ES-I3 (cell line): ENCODE measurements around the gene HIPK3.
"Not testable (repeated sequence)": the region's sequence is repeated elsewhere in the genome, so short reads cannot be mapped to it uniquely, and the experiment has no call there.

Experiments used
- H3K36me3 ChIP-seq: 2 replicates; pipeline ENCODE4 v1.6.1; 2013; ENCODE audit warnings: mild to moderate bottlenecking, low read length, control low read depth, moderate library complexity; ENCODE audit not compliant: insufficient read depth
- H3K4me1 ChIP-seq: 2 replicates; pipeline ENCODE4 v1.6.1; 2013; ENCODE audit warnings: mild to moderate bottlenecking, control low read depth, low read length; ENCODE audit not compliant: insufficient read depth
- H3K9ac ChIP-seq: 2 replicates; pipeline ENCODE4 v1.6.1; 2013; ENCODE audit warnings: low read depth, mild to moderate bottlenecking, low read length, moderate library complexity
- H3K9me3 ChIP-seq: 2 replicates; pipeline ENCODE4 v1.6.1; 2013; ENCODE audit warnings: mild to moderate bottlenecking, low read length, moderate library complexity; ENCODE audit not compliant: control insufficient read depth, insufficient read depth

HIPK3 gene

DNA sequence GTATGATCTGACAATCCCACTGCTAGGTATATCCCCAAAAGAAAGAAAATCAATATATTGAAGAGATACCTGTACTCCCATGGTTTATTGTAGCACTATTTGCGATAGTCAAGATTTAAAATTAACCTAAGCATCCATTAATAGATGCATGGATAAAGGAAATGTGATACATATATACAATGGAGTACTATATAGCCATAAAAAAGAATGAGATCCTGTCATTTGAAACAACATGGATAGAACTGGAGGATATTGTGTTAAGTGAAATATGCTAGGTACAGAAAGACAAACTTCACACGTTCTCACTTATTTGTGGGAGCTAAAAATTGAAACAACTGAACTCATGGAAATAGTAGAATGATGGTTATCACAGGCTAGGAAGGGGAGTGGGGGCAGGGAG, 14.6 kb upstream of the HIPK3 start:
- H3K9ac ChIP-seq, result no peak overlapping the region

DNA sequence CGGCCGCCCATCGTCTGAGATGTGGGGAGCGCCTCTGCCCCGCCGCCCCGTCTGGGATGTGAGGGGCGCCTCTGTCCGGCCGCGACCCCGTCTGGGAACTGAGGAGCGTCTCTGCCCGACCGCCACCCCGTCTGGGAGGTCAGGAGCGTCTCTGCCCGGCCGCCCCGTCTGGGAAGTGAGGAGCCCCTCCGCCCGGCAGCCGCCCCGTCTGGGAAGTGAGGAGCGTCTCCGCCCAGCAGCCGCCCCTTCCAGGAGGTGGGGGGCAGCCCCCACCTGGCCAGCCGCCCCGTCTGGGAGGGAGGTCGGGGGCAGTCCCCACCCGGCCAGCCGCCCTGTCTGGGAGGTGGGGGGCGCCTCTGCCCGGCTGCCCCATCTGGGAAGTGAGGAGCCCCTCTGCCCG, 13.5 kb upstream of the HIPK3 start:
- H3K4me1 ChIP-seq, H3K9ac ChIP-seq, H3K36me3 ChIP-seq, H3K9me3 ChIP-seq: not testable (repeated sequence)

More for the DNA sequence above, 14.6 kb upstream of the HIPK3 start:
- Histone ChIP-seq H3K36me3 (no peaks in the 10 kb centered on the region), H3K9me3 (no peaks in the 10 kb centered on the region), H3K4me1 (no peaks in the 10 kb centered on the region)

DNA sequence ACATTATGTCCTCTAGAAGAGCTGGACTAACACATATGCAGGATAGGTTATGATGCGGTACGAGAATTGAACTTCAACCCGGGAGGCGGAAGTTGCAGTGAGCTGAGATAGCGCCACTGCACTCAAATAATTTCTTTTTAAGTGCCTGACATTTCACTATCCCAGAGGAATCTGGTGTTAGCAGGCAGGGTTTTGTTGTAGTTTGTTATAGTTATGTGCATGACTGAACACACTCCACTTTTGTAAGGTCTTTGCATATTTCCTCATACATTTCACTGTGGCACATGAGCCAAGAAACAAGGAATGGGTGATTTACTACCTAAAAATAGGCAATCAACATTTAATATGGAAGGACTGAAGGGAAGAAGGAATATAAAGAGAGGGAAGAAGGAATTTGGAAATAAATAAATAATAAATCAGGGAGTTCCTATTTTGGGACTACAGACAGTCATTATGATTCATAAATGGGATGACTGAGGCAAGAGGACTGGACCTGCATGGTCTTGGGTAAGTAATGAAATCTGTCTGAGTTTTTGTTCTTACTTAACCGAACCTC, 8.7 kb upstream of the HIPK3 start:
- no peaks in the 10 kb centered on the region for H3K9me3 ChIP-seq
- H3K36me3 ChIP-seq, result no peaks in the 10 kb centered on the region
- H3K4me1 ChIP-seq, result no peaks in the 10 kb centered on the region
- no peak overlapping the region for H3K9ac ChIP-seq

DNA sequence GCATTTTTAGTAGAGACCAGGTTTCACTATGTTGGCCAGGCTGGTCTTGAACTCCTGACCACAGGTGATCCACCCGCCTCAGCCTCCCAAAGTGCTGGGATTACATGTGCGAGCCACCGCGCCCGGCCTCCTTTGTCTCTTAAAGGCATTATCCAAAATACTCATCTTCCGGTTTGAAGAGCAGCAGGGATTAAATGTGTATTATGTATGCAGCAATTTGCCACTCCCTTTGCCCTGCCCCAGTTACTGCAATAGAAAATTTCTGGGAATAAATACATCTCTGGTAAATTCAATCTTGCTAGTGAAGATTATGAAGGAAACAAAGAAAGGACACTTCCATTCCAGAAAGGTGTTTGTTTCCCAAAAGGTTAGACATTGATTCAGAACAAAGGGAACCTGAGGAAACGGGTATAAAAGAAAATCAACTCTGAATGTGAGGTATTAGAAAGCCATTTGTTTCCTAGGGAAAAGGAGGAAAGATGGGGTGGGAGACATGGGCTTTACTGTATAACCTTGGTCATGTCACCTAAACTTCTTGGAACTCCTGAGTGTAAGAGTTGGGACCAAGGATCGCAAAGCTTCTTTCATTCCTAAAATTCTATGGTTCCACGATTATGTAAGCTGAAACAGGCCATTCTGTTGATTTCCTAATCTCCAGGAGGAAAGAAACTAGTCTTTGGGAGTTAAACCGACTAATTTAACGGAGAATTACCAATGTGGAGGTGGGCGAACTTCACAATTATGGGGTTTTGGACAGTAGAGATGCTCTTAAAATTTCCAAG, 959 bp upstream of the HIPK3 start:
- Histone ChIP-seq H3K9ac (peak overlapping the region; percentile 88), H3K4me1 (no peaks in the 10 kb centered on the region), H3K9me3 (no peaks in the 10 kb centered on the region), H3K36me3 (no peaks in the 10 kb centered on the region)

DNA sequence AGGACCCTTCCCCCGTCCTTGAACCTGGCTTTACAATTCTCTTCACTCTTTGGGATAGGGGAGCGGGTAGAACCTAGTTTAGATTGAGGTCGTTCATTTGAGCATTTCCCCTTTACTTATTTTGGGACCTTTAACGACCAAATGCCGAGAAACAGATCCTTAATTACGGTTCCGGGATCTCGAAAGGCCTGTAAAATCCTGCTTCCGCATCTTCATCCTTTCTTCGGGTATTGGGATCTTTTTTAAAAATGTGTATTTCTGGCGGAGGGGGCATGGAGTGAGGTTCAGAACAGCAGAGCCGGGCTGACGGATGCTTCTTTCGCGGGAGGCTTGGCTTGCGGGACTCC, 395 bp upstream of the HIPK3 start:
- peak overlapping the region; percentile 88 for H3K9ac ChIP-seq
- no peaks in the 10 kb centered on the region for H3K4me1 ChIP-seq
- no peaks in the 10 kb centered on the region for H3K36me3 ChIP-seq
- H3K9me3 ChIP-seq, result no peaks in the 10 kb centered on the region

DNA sequence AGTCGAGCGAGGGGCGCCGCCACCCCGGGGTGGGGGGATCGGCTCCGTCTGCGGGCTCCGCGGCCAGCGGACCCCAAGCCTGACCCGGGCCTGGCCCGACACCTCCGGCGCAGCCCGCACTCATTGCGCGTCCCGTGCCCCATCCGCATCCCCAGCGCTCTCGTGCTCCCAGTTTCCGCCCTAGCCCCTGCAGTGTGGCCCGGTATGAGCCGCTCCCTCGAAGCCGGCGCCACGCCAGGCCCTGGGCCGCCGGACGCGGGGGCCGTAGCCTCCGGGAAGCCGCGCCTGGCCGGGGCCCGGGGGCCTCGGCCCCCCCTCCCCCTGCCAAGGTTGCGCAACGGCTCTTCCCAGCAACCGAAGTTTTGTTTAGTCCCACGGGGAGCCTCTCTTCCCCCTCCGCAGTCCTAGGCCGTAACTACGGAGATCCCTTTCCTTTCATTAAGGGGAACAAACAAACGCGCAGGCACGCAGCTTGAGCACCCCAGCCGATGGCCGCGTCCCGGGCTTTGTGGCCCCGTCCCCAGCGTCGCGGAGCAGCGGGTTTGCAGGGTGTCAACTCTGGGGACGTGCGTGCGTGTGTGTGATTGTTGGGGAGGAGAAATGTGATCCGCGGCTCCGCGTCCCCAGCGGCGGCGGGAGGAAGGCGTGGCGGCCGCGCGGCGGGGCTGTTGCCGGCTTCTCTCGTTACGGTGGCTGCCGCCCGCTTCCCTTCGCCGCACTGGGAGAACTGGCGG, 883 bp downstream of the HIPK3 start:
- Histone ChIP-seq H3K9ac (peak overlapping the region; percentile 88), H3K4me1 (no peaks in the 10 kb centered on the region), H3K36me3 (no peaks in the 10 kb centered on the region)

DNA sequence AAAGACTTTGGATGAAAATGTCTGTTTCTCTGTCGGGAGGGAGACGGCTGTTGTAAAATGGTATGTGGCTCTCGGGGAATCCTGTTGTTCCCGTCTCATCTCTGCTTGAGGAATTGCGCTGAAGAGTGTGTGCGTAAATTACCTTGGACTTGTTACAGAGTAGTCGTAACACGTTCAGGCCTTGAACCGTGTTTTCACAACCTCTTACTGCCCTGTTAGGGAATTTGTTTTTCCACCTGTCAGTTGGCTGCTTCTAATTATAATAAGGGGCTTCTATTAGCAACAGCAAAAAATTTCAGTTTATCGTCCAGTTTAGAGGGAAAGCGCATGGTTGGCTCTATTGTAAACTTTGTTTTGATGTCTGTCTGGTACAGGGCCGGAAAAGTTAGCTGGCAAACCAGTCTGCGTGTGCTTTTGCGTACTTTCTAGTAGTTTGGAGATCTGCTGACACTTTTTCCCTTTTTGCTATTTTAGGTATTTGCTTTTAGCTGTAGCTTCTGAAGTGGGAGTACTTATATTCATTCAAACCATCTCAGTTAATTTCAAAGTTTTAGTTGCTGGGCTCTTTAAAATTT, 1.5 kb downstream of the HIPK3 start:
- Histone ChIP-seq H3K4me1 (no peaks in the 10 kb centered on the region), H3K9ac (peak overlapping the region; percentile 88), H3K36me3 (no peaks in the 10 kb centered on the region), H3K9me3 (no peaks in the 10 kb centered on the region)

More for the DNA sequence above, 883 bp downstream of the HIPK3 start:
- no peaks in the 10 kb centered on the region for H3K9me3 ChIP-seq

DNA sequence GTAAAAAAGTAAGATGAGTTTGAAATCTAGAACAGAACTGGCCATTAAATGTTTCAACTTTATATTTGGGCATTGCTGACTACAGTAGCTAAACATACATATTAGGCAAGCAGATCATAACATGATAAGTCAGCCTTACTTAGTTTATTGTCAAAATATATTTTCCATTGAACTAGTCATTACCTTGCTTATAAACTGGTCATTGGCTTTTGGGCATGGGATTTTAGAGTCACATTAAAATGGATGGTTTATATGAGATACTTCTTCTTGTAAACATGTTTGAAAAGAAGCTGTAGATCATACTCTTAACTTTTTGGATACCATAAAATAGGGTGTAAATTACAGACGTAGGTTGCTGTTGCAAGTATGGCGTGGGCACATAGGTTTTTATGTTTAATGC, 2.7 kb downstream of the HIPK3 start:
- no peak overlapping the region for H3K9ac ChIP-seq
- no peaks in the 10 kb centered on the region for H3K9me3 ChIP-seq
- H3K4me1 ChIP-seq, result no peaks in the 10 kb centered on the region
- no peaks in the 10 kb centered on the region for H3K36me3 ChIP-seq

DNA sequence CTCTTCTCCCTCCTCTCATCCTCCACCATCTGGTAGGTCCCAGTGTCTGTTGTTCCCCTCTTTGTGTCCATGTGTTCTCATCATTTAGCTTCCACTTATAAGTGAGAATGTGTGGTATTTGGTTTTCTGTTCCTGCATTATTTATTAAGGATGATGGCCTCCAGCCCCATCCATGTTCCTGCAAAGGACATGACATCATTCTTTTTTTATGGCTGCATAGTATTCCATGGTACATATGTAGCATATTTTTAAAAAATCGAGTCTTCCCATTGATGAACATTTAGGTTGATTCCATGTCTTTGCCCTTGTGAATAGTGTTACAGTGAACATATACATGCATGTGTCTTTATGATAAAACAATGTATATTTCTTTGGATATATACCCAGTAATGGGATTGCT, 4.2 kb downstream of the HIPK3 start:
- H3K9me3 ChIP-seq, H3K9ac ChIP-seq, H3K4me1 ChIP-seq, H3K36me3 ChIP-seq: not testable (repeated sequence)

DNA sequence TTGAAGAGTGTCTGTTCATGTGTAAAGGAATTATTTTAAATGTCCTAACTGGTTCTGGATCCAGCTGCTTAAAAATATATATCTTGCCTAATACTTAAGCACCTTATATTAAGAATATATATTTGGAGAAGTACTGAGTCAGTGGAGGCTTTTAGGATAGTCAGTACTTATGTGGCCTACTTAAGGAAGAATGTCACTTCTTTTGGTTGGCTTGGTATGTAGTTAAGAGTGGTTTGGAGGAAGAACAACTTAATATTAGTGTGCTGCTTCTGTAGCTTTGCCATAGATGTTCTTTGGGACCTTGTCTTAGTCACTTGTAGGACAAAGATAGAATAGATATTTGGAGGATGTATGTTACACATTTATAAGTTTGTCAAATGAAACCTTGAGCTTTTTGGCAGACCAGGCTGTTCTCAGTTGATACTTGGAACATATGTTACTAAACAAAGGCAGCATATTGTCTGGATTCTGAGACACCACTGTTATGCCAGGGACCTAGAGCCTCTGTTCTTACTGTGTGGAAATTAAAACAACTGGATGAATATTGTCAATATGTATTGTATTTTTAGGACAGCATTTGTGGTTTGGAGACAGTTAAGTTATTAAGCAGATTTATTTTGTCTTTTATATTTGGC, 4.9 kb downstream of the HIPK3 start:
- Histone ChIP-seq H3K9me3 (no peaks in the 10 kb centered on the region), H3K4me1 (no peaks in the 10 kb centered on the region), H3K9ac (no peak overlapping the region)

DNA sequence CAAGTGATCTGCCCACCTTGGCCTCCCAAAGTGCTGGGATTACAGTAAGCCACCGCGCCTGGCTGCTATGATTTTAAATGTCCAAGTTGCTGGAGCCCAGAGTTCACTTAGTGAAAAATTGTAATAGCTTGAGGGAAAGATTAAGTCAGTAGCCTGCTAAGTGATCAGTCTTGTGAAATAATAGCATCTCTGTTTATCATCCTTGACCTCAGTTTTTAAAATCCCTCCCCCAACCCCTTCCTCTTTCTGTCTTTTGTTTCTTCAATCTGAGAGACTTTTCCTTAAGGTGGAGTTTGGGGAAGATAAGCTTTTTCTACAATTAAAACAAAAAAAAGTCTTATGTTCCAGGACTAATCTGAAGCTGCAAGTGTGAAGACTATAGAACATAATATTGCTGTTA, 6.4 kb downstream of the HIPK3 start:
- no peak overlapping the region for H3K9ac ChIP-seq
- no peaks in the 10 kb centered on the region for H3K9me3 ChIP-seq
- H3K4me1 ChIP-seq, result no peaks in the 10 kb centered on the region
- H3K36me3 ChIP-seq, result no peaks in the 10 kb centered on the region

More for the DNA sequence above, 4.9 kb downstream of the HIPK3 start:
- H3K36me3 ChIP-seq, result no peaks in the 10 kb centered on the region

DNA sequence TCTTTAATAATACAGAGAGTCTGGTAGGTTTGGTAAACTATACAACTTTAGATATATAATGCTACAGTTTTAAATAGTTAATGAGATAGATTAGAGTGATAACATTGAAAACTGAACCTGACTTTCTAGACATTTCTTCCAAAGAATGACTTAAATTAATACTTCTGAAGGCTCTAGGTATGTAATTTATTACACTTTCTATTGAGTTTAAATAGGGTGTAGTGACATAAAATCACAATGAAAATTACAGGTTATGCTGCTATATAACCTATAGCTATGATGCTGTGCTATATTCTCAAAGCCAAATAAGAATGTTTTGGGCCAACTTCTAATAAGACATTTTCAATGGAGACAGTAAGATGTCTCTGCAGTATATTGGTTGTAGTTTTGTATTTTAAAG, 7.7 kb downstream of the HIPK3 start:
- Histone ChIP-seq H3K9ac (no peak overlapping the region), H3K9me3 (no peaks in the 10 kb centered on the region), H3K36me3 (no peaks in the 10 kb centered on the region), H3K4me1 (no peaks in the 10 kb centered on the region)

DNA sequence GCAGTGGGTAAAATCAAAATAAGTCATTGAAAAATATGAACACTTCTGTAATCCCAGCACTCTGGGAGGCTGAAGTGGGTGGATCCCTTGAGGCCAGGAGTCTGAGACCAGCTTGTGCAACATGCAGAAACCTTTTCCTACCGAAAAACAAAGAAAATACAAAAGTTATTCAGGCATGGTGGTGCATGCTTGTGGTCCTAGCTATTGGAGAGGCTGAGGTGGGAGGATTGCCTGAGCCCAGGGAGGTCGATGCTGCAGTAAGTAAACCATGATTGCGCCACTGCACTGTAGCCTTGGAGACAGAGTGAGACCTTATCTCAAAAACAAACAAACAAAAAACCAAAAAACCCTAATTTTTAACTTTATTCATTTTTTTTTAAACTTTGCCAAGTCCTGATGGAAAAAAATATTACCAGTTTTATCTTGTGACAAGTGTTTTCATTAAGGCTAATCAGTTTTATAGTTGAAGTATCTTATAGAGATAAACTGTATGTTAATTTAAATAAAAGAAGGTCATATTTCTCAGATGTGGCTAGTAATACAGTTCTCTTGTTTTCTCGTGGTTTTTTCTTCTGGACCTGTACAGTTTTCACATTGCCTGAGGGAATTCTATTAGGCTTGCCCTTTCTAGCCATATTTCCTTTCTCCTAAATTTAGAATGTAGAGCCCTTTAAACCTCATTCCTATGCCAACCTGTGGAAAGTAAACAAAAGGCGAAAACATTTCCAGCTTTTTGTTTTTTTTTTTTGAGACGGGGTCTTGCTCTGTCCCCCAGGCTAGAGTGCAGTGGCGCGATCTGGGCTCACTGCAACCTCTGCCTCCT, 9.4 kb downstream of the HIPK3 start:
- Histone ChIP-seq H3K36me3 (no peaks in the 10 kb centered on the region), H3K9me3 (no peaks in the 10 kb centered on the region), H3K9ac (no peak overlapping the region), H3K4me1 (no peaks in the 10 kb centered on the region)
